HG02623 (cell line): Measurements from ENCODE around the gene NOS2.
"Not testable (repeated sequence)": the region's sequence is repeated elsewhere in the genome, so short reads cannot be mapped to it uniquely, and the experiment has no call there.

Experiments used
- ATAC-seq: cut with Tn5 transposase; IDR thresholded peaks from one replicate; pipeline ENCODE4 v1.9.1; 2021; ENCODE audit warnings: moderate library complexity; ENCODE audit not compliant: unreplicated experiment

The NOS2 gene

GRCh38 chr17:27793168-27793905 lies 7.0 kb downstream of the NOS2 start:
- ATAC-seq: no peak

GRCh38 chr17:27792095-27792494 lies 8.2 kb downstream of the NOS2 start:
- no peak for ATAC-seq

GRCh38 chr17:27788919-27789318 lies 11.4 kb downstream of the NOS2 start:
- no peak for ATAC-seq

- ATAC-seq: no peak
Measured at GRCh38 chr17:27783440-27784350, 16.6 kb downstream of the NOS2 start.

- ATAC-seq: no peak
Measured at GRCh38 chr17:27782791-27783206, 17.5 kb downstream of the NOS2 start.

- ATAC-seq: no peak
Measured at GRCh38 chr17:27780828-27781404, 19.4 kb downstream of the NOS2 start.

- ATAC-seq: no peak
Measured at GRCh38 chr17:27780092-27780827, 20.1 kb downstream of the NOS2 start.

- ATAC-seq: no peak
Measured at GRCh38 chr17:27778183-27778582, 22.1 kb downstream of the NOS2 start.

- ATAC-seq: no peak
Measured at GRCh38 chr17:27776882-27777624, 23.3 kb downstream of the NOS2 start.

- no peak for ATAC-seq
Measured at GRCh38 chr17:27771586-27771985, 28.7 kb downstream of the NOS2 start.

- no peak for ATAC-seq
Measured at GRCh38 chr17:27770877-27771276, 29.5 kb downstream of the NOS2 start.

GRCh38 chr17:27768858-27769410 lies 31.4 kb downstream of the NOS2 start:
- ATAC-seq: no peak

GRCh38 chr17:27766438-27766837 lies 33.9 kb downstream of the NOS2 start:
- no peak for ATAC-seq

- ATAC-seq: no peak
Measured at GRCh38 chr17:27765353-27765752, 35.0 kb downstream of the NOS2 start.

- ATAC-seq: no peak
Measured at GRCh38 chr17:27764589-27764988, 35.7 kb downstream of the NOS2 start.

- ATAC-seq: no peak
Measured at GRCh38 chr17:27762527-27763305, 37.6 kb downstream of the NOS2 start.

- not testable (repeated sequence) for ATAC-seq
Measured at GRCh38 chr17:27760931-27761330, 39.4 kb downstream of the NOS2 start.

- ATAC-seq: no peak
Measured at GRCh38 chr17:27760069-27760885, 40.1 kb downstream of the NOS2 start.
